PFSK-1 (cell line): ENCODE measurements around the gene MEA1.

Source experiments
- POLR2AphosphoS5 ChIP-seq: IDR thresholded peaks from 2 replicates; pipeline ENCODE4 v1.6.1; 2012; ENCODE audit warnings: low read depth, mild to moderate bottlenecking, control low read depth, low read length, moderate library complexity
- TAF1 ChIP-seq: IDR thresholded peaks from 2 replicates; pipeline ENCODE4 v1.6.1; 2012; ENCODE audit warnings: low read length, control low read depth, borderline replicate concordance; ENCODE audit not compliant: insufficient read depth

GRCh38 chr6:42963179-42963854 lies 50.4 kb downstream of the MEA1 start:
- TF ChIP-seq TAF1: no peak
- TF ChIP-seq POLR2AphosphoS5: no peak
